RWPE1 (cell line): Measurements from ENCODE around the gene SRD5A2.

Experiments
- CTCF ChIA-PET: fragments of 350-600 bp; sonication (Branson Sonifier 250); formaldehyde crosslinking; extraction: SDS; loops from one replicate; lab custom pipeline; 2021; lab: Yijun Ruan, JAX
- POLR2A ChIA-PET: fragments of 400-600 bp; formaldehyde crosslinking; extraction: SDS; loops from one replicate; lab custom pipeline; 2020; ENCODE audit warnings: antibody characterized with exemption; ENCODE audit not compliant: low non-redundant PET; lab: Yijun Ruan, JAX
- DNase-seq: peaks from one replicate; pipeline ENCODE4 v3.0.0; 2012; ENCODE audit warnings: low spot score
- H3K27ac ChIP-seq: fragments of 450-650 bp; 2 replicates; pipeline ENCODE4 v1.5.1; 2017
- CTCF ChIP-seq: fragments of 450-650 bp; conservative IDR thresholded peaks from 2 replicates; pipeline ENCODE4 v1.5.1; 2017; ENCODE audit warnings: low read depth, mild to moderate bottlenecking

SRD5A2 gene

DNA sequence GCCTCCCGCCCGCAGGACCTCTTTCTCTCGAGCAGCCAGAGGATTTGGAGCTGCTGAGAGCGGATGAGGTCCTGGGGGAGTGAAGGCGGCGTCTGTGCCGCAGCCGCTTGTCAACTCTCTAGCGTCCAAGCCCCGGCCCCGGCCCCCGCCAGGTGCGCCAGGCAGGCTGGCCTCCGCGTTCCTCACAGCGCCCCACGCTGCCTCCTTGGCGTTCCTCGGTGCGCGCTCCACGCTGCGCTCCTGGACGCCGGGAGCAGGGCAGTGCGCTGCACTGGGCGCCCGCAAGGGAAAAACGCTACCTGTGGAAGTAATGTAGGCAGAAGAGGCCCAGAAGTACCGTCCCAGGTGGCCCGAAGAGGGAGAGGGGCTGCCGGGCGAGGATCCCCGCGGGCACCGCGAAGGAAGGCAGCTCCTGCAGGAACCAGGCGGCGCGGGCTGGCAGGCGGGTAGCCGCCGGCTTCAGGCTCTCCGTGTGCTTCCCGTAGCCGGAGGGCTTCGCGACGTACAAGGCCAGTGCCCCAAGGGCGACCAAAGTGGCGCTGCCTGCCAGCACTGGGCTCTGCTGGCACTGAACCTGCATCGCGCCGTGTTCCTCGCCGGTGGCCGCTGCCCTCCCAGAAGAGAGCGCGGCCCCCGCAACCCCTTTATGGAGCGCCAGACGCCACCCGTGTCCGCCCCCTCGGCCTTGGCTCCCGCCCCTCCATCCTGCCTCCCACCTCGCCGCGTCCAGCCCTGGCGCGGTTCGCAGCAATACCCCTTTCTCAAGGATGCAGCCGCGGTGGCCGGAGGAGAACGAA, at the start of gene SRD5A2:
Gene SRD5A2, minus strand, starts transcription at position 618 of the 797 bp plus-strand sequence. Its CDS starts 38 bp downstream, at position 580.
- DNase-seq, result no peak
- TF ChIP-seq CTCF, result no peak
- no peak within 1 kb of the TSS for H3K27ac ChIP-seq
- ChIA-PET POLR2A (no interaction called here), CTCF (interaction anchor here (0.6 to 0.7 kb wide), 2 partner anchors 247 to 257 kb away, joined by 3 to 7 read pairs; no protein-coding TSS in a partner anchor)

DNA sequence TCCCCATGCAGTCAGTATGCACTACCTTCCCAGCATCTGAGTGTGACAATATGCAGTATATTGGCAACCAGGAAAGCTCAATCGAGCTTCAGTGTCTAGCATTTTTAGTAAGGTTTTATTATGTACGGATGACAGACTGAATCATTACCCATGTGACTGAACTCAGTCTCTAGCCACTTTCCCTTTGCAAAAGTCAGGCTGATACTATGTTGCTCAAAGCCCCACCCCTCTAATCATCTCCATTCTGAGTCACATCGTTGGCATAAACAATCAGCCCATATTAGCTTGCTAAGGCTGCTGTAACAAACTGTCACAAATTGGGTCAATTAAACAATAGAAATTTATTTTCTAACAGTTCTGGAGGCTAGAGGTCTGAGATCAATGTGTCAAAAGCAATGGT, 25.8 kb upstream of the SRD5A2 start:
- H3K27ac ChIP-seq, result no peak overlapping the region
- no peak for TF ChIP-seq CTCF
- peak; percentile 22 for DNase-seq
- ChIA-PET CTCF (no interaction called here), POLR2A (no interaction called here)

GRCh38 chr2:31598694-31599093, 18.0 kb upstream of the SRD5A2 start:
- H3K27ac ChIP-seq, result no peak overlapping the region
- TF ChIP-seq CTCF, result no peak
- no peak for DNase-seq
- ChIA-PET CTCF (no interaction called here), POLR2A (no interaction called here)

DNA sequence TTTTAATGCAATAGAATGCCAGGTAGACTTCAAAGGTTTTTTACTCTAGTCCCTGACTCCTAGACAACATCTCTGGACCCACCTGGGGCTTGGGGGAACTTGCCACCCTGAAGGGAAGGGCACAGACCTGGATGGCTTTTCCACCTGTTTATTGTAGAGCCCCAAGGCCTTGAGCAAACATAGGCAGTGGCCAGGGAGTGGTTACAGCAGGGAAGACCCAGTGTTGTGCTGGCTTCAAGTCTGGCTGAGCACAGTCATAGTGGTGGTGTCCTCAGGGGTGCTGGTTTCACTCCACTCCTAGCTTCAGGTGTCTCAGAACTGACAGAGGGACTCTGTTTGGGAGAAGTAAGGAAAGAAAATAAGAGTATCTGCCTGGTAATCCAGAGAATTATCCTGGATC, 5.5 kb upstream of the SRD5A2 start:
- ChIA-PET CTCF (interaction anchor here (0.6 kb wide), 1 partner anchor 139 kb away, joined by 3 read pairs; no protein-coding TSS in a partner anchor), POLR2A (no interaction called here)
- no peak for TF ChIP-seq CTCF
- H3K27ac ChIP-seq, result no peak overlapping the region
- DNase-seq, result no peak

- TF ChIP-seq CTCF, result no peak
- ChIA-PET POLR2A (no interaction called here), CTCF (no interaction called here)
- DNase-seq, result no peak
- no peak overlapping the region for H3K27ac ChIP-seq
These were observed 522 bp upstream of the SRD5A2 start for GRCh38 chr2:31581124-31581795.

DNA sequence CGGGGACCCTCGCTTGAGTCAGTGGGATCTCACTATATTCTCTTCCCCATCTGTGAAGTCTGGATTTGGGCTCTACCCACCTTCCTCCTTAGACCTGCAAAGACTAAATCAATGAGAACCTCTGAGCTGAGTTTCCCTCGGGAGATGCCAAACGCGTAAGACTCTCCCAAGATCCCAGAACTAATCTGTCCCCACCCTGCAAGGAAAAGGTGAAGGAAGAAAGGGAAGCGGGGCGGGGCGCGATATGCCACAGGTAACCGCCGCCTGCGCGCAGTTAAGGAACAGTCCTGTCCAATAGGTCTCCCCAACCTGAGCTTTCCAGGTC, 780 bp downstream of the SRD5A2 start:
- no peak for TF ChIP-seq CTCF
- H3K27ac ChIP-seq, result no peak overlapping the region
- DNase-seq, result no peak
- ChIA-PET CTCF (interaction anchor here (0.6 to 0.7 kb wide), 4 partner anchors 156 to 346 kb away, joined by 3 to 7 read pairs (median 3); partner anchors contain the start of gene EHD3), POLR2A (no interaction called here)
